ENCODE results near the gene SPRN. TPM values are rescaled to one million over a fixed set of nuclear protein-coding genes. Genes with fewer than 3 reads are reported as not detected.

The SPRN gene
- total and polyA plus RNA-seq, 2 of the 4 experiments (the other 2 are of a cell fraction), result 0.36 to 2.3 TPM

GRCh38 chr10:133446979-133447378, 22.6 kb upstream of the SPRN start:
- H2BK20ac ChIP-seq (ENCODE audit: low read depth, low read length), result no peak overlapping the region
- BruUV-seq (replicated peaks), result no TSS peak
- H4K8ac ChIP-seq (ENCODE audit: low read depth in 2 of 2, low read length in 2 of 2), result no peak overlapping the region
- no peak overlapping the region for H4K91ac ChIP-seq (ENCODE audit: insufficient read depth, low read depth, low read length)
- no peaks in the 10 kb centered on the region for H3K79me1 ChIP-seq (ENCODE audit: low read depth in 1 of 2, low read length in 2 of 2)
- no peak overlapping the region for H4K5ac ChIP-seq (ENCODE audit: low read depth, low read length)
- no peak overlapping the region for H2AK5ac ChIP-seq (ENCODE audit: low read depth, low read length)
- no peak overlapping the region for H3K23ac ChIP-seq (ENCODE audit: low read depth, low read length)
- no peaks in the 10 kb centered on the region for H3K9me1 ChIP-seq (ENCODE audit: insufficient read depth, low read length)
- peaks cover 15% of the 10 kb centered on the region for H3K9me3 ChIP-seq (ENCODE audit: control insufficient read depth, insufficient read depth, low read length)
- intact Hi-C loops (cut with micrococcal nuclease), result no loop called here
- H2AK9ac ChIP-seq (replicated peaks; ENCODE audit: low read depth, low read length, poor library complexity), result no peak overlapping the region
- no peak overlapping the region for H3K56ac ChIP-seq (ENCODE audit: extremely low read depth, insufficient read depth, low read length)
- ChIA-PET CTCF (no interaction called here), POLR2A (ENCODE audit: unreplicated experiment) (no interaction called here)
- no peak overlapping the region for H3K9ac ChIP-seq (ENCODE audit: low read depth, low read length)
- H3K18ac ChIP-seq (ENCODE audit: low read depth, low read length), result no peak overlapping the region
- H2BK15ac ChIP-seq (ENCODE audit: low read depth, low read length), result no peak overlapping the region
- H2BK120ac ChIP-seq (ENCODE audit: low read depth, low read length), result no peak overlapping the region
- H3K14ac ChIP-seq (replicated peaks; ENCODE audit: low read depth, low read length), result no peak overlapping the region
- no peak for ATAC-seq (ENCODE audit: low read depth)
- dilution Hi-C loops (cut with HindIII; ENCODE audit: low sequenced_read_pairs, unreplicated experiment), result no loop called here
- no peak overlapping the region for H2BK5ac ChIP-seq (ENCODE audit: low read depth, low read length, poor library complexity, severe bottlenecking)
- no peak overlapping the region for H3K4ac ChIP-seq (ENCODE audit: low read depth, low read length)
- H3K4me1 ChIP-seq (ENCODE audit: control insufficient read depth, insufficient read depth, low read length), result no peaks in the 10 kb centered on the region
- no peaks in the 10 kb centered on the region for H3K36me3 ChIP-seq (ENCODE audit: control insufficient read depth, insufficient read depth, low read length)
- no peak for DNase-seq
- H3K4me2 ChIP-seq (ENCODE audit: low read depth, low read length), result no peak overlapping the region
- no peaks in the 10 kb centered on the region for H4K20me1 ChIP-seq (ENCODE audit: insufficient read depth, low read length)
- in situ Hi-C loops (cut with MboI; ENCODE audit: low sequenced_read_pairs), result no loop called here
- TF ChIP-seq RCOR1 (IDR thresholded peaks at IDR 0.05; ENCODE audit: insufficient replicate concordance, low read length), result no peak
- TF ChIP-seq CEBPB (IDR thresholded peaks at IDR 0.05; ENCODE audit: low read depth, low read length), result no peak
- no peak for TF ChIP-seq POLR2A (IDR thresholded peaks at IDR 0.05; ENCODE audit: low read depth, low read length)
- TF ChIP-seq USF2 (IDR thresholded peaks at IDR 0.05; ENCODE audit: low read depth, low read length), result no peak
- no peak for TF ChIP-seq RAD21 (IDR thresholded peaks at IDR 0.05; ENCODE audit: low read length)
- no peak for TF ChIP-seq ELK1 (IDR thresholded peaks at IDR 0.05; ENCODE audit: borderline replicate concordance, low read depth, low read length)
- TF ChIP-seq NFE2L2 (IDR thresholded peaks at IDR 0.05; ENCODE audit: low read depth, low read length), result no peak
- TF ChIP-seq MXI1 (IDR thresholded peaks at IDR 0.05; ENCODE audit: borderline replicate concordance, low read depth, low read length), result no peak
- TF ChIP-seq SMC3 (IDR thresholded peaks at IDR 0.05; ENCODE audit: low read depth, low read length), result no peak
- TF ChIP-seq MAZ (IDR thresholded peaks at IDR 0.05; ENCODE audit: borderline replicate concordance, low read depth, low read length), result no peak
- TF ChIP-seq RFX5 (IDR thresholded peaks at IDR 0.05; ENCODE audit: low read depth, low read length), result no peak
- no peak for TF ChIP-seq MAFK (IDR thresholded peaks at IDR 0.05; ENCODE audit: low read depth, low read length)
- no peak for TF ChIP-seq CTCF (conservative IDR thresholded peaks at IDR 0.05; ENCODE audit: low read depth, low read length)
- TF ChIP-seq CHD1 (IDR thresholded peaks at IDR 0.05; ENCODE audit: low read depth, low read length), result no peak
- no peak for TF ChIP-seq BHLHE40 (IDR thresholded peaks at IDR 0.05; ENCODE audit: low read depth, low read length)
- no CpG with 5 or more reads among the region's 11 CpGs for WGBS, 2 experiments (ENCODE audit: extremely low coverage in 2 of 2, insufficient read length in 1 of 2)
- no peak overlapping the region for H2AFZ ChIP-seq (replicated peaks; ENCODE audit: low read length, poor library complexity)
- H3K27me3 ChIP-seq (ENCODE audit: control insufficient read depth, insufficient read depth, low read length), result no peaks in the 10 kb centered on the region
- no peak overlapping the region for H3K27ac ChIP-seq (ENCODE audit: insufficient read depth, low read length)
- no peak overlapping the region for H3K4me3 ChIP-seq (ENCODE audit: insufficient read depth, low read depth, low read length)

Measured in IMR-90 (cell line).